ENCODE results near the gene FAM107B.

DNA sequence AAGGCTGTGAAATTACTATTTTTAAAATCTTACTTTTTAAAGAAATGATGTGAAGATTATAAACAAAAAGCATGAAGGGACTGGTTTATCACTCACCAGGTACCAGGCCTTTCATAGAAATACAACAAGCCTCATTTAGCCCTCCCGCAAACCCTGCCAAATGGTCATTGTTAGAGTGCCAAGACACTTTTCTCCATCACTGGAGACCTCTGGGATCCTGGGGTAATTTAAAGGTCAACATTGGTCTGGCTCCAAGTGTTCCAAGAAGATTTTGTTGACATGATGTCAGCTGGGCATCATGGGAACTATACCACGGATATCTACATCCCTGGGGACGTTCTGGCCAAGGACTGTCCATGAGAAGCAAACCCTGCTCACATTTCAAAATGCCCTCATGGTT is 306.0 kb downstream of the FAM107B start:
- TF ChIP-seq, protein P1, sequence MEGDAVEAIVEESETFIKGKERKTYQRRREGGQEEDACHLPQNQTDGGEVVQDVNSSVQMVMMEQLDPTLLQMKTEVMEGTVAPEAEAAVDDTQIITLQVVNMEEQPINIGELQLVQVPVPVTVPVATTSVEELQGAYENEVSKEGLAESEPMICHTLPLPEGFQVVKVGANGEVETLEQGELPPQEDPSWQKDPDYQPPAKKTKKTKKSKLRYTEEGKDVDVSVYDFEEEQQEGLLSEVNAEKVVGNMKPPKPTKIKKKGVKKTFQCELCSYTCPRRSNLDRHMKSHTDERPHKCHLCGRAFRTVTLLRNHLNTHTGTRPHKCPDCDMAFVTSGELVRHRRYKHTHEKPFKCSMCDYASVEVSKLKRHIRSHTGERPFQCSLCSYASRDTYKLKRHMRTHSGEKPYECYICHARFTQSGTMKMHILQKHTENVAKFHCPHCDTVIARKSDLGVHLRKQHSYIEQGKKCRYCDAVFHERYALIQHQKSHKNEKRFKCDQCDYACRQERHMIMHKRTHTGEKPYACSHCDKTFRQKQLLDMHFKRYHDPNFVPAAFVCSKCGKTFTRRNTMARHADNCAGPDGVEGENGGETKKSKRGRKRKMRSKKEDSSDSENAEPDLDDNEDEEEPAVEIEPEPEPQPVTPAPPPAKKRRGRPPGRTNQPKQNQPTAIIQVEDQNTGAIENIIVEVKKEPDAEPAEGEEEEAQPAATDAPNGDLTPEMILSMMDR (IDR thresholded peaks at IDR 0.05), result no peak
- TF ChIP-seq POLR2AphosphoS5 (IDR thresholded peaks at IDR 0.05), result no peak

Measured in suprapubic skin (tissue), 3 donors.